Astrocyte of the spinal cord (primary cell): ENCODE results near the gene GABBR2.
"Not testable (repeated sequence)": the region's sequence is repeated elsewhere in the genome, so short reads cannot be mapped to it uniquely, and the experiment has no call there.

Source experiments
- DNase-seq: peaks from one replicate; pipeline ENCODE4 v3.0.0; 2011; ENCODE audit warnings: low read depth, low spot score
- H3K4me3 ChIP-seq: 2 replicates; pipeline ENCODE4 v1.5.1; 2011; ENCODE audit warnings: low read depth, mild to moderate bottlenecking, low read length, moderate library complexity
- in situ Hi-C: cut with HindIII; loops from 2 replicates; pipeline ENCODE4 v1.10.0; 2017; ENCODE audit warnings: low sequenced_read_pairs
- TF ChIP-seq, protein P1 (sequence below): IDR thresholded peaks from 2 replicates; pipeline ENCODE4 v1.5.1; 2012; ENCODE audit warnings: low read depth, mild to moderate bottlenecking, low read length, inconsistent platforms

Gene GABBR2

GRCh38 chr9:98593354-98594253, 115.1 kb downstream of the GABBR2 start:
- H3K4me3 ChIP-seq: no peak overlapping the region
- TF ChIP-seq, protein P1, sequence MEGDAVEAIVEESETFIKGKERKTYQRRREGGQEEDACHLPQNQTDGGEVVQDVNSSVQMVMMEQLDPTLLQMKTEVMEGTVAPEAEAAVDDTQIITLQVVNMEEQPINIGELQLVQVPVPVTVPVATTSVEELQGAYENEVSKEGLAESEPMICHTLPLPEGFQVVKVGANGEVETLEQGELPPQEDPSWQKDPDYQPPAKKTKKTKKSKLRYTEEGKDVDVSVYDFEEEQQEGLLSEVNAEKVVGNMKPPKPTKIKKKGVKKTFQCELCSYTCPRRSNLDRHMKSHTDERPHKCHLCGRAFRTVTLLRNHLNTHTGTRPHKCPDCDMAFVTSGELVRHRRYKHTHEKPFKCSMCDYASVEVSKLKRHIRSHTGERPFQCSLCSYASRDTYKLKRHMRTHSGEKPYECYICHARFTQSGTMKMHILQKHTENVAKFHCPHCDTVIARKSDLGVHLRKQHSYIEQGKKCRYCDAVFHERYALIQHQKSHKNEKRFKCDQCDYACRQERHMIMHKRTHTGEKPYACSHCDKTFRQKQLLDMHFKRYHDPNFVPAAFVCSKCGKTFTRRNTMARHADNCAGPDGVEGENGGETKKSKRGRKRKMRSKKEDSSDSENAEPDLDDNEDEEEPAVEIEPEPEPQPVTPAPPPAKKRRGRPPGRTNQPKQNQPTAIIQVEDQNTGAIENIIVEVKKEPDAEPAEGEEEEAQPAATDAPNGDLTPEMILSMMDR: no peak
- in situ Hi-C loops: no loop called here
- no peak for DNase-seq

DNA sequence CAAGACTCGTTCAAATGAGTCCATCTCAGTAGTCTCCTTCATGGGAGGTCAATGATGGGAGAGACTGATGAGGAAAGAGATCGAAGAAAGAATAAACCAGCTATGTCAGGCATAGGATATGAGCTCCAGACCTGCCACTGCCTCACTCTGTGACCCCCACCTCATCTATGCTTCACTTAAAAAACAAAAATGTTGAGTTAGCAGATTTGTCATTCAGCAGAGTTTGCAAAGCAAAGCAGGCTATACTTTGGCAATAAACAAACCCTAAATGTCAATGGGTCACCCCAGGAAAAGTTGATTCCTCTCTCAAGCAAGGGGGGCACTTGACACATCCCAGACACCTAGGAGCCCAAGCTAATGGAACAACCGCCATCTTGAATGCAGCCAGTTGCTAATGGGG, 117.0 kb downstream of the GABBR2 start:
- H3K4me3 ChIP-seq: no peak overlapping the region
- TF ChIP-seq, protein P1: no peak
- no peak for DNase-seq
- in situ Hi-C loops: no loop called here

- no peak overlapping the region for H3K4me3 ChIP-seq
- no peak for DNase-seq
- in situ Hi-C loops: no loop called here
- TF ChIP-seq, protein P1: no peak
These were observed 118.6 kb downstream of the GABBR2 start for GRCh38 chr9:98590101-98590500.

GRCh38 chr9:98589102-98589501, 119.6 kb downstream of the GABBR2 start:
- TF ChIP-seq, protein P1: no peak
- in situ Hi-C loops: no loop called here
- no peak overlapping the region for H3K4me3 ChIP-seq
- no peak for DNase-seq

GRCh38 chr9:98584853-98585438, 123.8 kb downstream of the GABBR2 start:
- in situ Hi-C loops, DNase-seq, H3K4me3 ChIP-seq: not testable (repeated sequence)

DNA sequence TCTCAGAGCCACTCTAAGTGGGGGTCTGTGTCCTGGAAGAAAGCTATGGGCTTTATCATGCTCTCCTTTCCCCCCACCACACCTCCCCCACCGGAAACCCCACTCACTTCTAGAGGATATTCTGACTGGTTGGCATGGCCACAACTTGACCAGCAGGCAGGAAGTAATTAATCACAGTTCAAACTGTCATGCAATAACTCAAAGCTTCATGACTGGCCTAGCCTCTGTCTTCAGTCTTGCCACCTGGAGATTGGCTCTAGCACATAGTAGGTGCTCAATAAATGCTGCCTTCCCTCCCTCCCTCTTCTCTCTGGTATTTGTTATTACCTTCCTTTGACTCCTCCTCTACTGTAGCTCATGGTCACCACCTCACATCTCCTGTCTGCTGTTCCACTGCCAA, 124.7 kb downstream of the GABBR2 start:
- no peak overlapping the region for H3K4me3 ChIP-seq
- in situ Hi-C loops: no loop called here
- no peak for DNase-seq
- TF ChIP-seq, protein P1: no peak

- TF ChIP-seq, protein P1: no peak
- in situ Hi-C loops: no loop called here
- H3K4me3 ChIP-seq: no peak overlapping the region
- DNase-seq: no peak
These were observed 125.3 kb downstream of the GABBR2 start for GRCh38 chr9:98583417-98583816.
